Fibroblast of pulmonary artery (primary cell): ENCODE measurements around the gene ZNF428.

Source experiments
- DNase-seq: peaks from one replicate; pipeline ENCODE4 v3.0.0-alpha.2; 2010; ENCODE audit warnings: low read depth
- H3K4me3 ChIP-seq: replicated peaks from 2 replicates; pipeline ENCODE4 v1.5.1; 2011; ENCODE audit warnings: low read depth, mild to moderate bottlenecking, control low read depth, low read length, moderate library complexity
- CTCF ChIP-seq: IDR thresholded peaks from 2 replicates; pipeline ENCODE4 v1.5.1; 2011; ENCODE audit warnings: mild to moderate bottlenecking, control low read depth, low read length, inconsistent platforms; ENCODE audit errors: missing control alignments

Gene ZNF428

GRCh38 chr19:43561139-43561970 lies 58.1 kb downstream of the ZNF428 start:
- DNase-seq, result no peak
- H3K4me3 ChIP-seq, result no peak overlapping the region
- TF ChIP-seq CTCF, result no peak

- H3K4me3 ChIP-seq, result no peak overlapping the region
- no peak for TF ChIP-seq CTCF
- DNase-seq, result no peak
Observed at GRCh38 chr19:43560687-43561086, 58.7 kb downstream of the ZNF428 start.
